ENCODE data around the gene NATD1. TPM values are rescaled to one million over a fixed set of nuclear protein-coding genes. Genes with fewer than 3 reads are reported as not detected.

The NATD1 gene
- total RNA-seq, 5 donors from 2014 or later (not counting 1 experiment from before 2014, with no cell fraction given), result 7.2 to 11.1 (median 9.6) TPM

Other genes with a start within 250 kb of the NATD1 start
- gene USP22, start 210.4 kb downstream of the NATD1 start, total RNA-seq, result 100 to 1,000 TPM; 128 to 184 (median 136) TPM
- 1 to 10 TPM; 5.8 to 9.2 (median 8.1) TPM for gene DHRS7B, start 126.4 kb downstream of the NATD1 start, total RNA-seq
- gene TMEM11, start 39.2 kb downstream of the NATD1 start, total RNA-seq, result 10 to 100 TPM; 12.9 to 22.9 (median 20.0) TPM
- gene MAP2K3, start 31.3 kb upstream of the NATD1 start, total RNA-seq, result 10 to 100 TPM; 36.9 to 61.3 (median 57.1) TPM
- gene KCNJ12, start 122.9 kb upstream of the NATD1 start, total RNA-seq, result under 1 TPM; 0.03 to 0.23 (median 0.10) TPM

Data from T-cell (primary cell).